Left ventricle myocardium inferior (tissue), 1 donor: ENCODE results near the gene RGP1. TPM values are rescaled to one million over a fixed set of nuclear protein-coding genes. Genes with fewer than 3 reads are reported as not detected.

ENCODE experiments used
- DNase-seq: peaks from one replicate; pipeline ENCODE4 v3.0.0-alpha.2; 2020
- H3K27ac ChIP-seq: fragments of 200-600 bp; replicated peaks from 2 replicates; pipeline ENCODE4 v1.8.0; 2021
- H3K27me3 ChIP-seq: fragments of 200-600 bp; 2 replicates; pipeline ENCODE4 v1.8.0; 2021; ENCODE audit warnings: low read depth
- H3K36me3 ChIP-seq: fragments of 200-600 bp; 2 replicates; pipeline ENCODE4 v1.8.0; 2021
- H3K4me1 ChIP-seq: fragments of 200-600 bp; 2 replicates; pipeline ENCODE4 v1.8.0; 2021
- H3K4me3 ChIP-seq: fragments of 200-600 bp; 2 replicates; pipeline ENCODE4 v1.8.0; 2021; ENCODE audit warnings: mild to moderate bottlenecking, moderate library complexity
- H3K9me3 ChIP-seq: fragments of 200-600 bp; replicated peaks from 2 replicates; pipeline ENCODE4 v1.8.0; 2021
- CTCF ChIP-seq: fragments of 200-600 bp; IDR thresholded peaks from 2 replicates; pipeline ENCODE4 v1.8.0; 2021; ENCODE audit warnings: antibody characterized with exemption, mild to moderate bottlenecking, borderline replicate concordance
- intact Hi-C: fragments of 100-400 bp; cut with micrococcal nuclease; formaldehyde crosslinking; loops from one replicate; pipeline ENCODE4 v1.11.0; 2022
- total RNA-seq: library from RNA; stranded (reverse); fragmentation: NEBNext Ultra II Directional; extraction: Animal tissue kit (Norgen Biotek cat#: 25700); gene quantifications from one replicate; pipeline ENCODE4 v1.2.1, GENCODE V29; 2021
- donor health status: DM: no; HTN: yes; CAD: no; lungs with severe emphysema.

RGP1 gene
- total RNA-seq, 1 donor from 2014 or later = 30.2 TPM

- Histone ChIP-seq H3K36me3 (peaks cover 99% of the 10 kb centered on the region), H3K27ac (peak overlapping the region; percentile 67), H3K4me1 (peaks cover 34% of the 10 kb centered on the region), H3K9me3 (no peaks in the 10 kb centered on the region), H3K4me3 (no peak overlapping the region), H3K27me3 (no peaks in the 10 kb centered on the region)
- TF ChIP-seq CTCF = no peak
- no peak for DNase-seq
- intact Hi-C loops = no loop called here
Observed at GRCh38 chr9:35705372-35705771, 43.7 kb upstream of the RGP1 start.

DNA sequence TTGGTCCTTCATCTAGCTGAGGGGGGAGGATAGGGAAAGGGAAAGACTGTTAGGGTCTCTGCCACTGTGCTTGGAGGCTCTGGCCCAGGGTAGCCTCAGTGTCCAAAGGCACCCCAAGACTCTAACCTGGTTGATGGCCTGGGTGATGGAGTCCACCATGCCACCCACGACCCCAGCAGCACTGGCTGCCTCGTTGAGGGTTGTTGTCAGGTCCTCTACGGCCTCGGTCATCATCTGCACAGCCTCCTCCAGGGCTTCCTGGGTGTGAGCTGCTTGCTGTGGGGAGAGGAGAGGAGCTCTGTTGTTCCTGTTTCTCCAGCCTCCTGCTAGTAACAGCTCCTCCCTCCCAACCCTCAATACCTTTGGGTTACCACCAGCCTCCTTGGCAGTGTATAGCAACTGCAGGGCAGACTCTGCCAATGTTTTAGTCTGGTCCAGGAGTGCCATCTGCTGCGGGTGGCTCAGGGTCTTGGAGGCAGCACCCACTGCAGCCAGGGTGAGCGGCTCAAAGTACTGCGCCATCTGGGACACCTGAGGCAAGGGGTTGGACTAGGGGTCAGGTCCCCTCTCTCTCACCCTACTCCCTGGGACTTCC is 43.2 kb upstream of the RGP1 start:
- Histone ChIP-seq H3K9me3 (no peaks in the 10 kb centered on the region), H3K4me1 (peaks cover 32% of the 10 kb centered on the region), H3K4me3 (no peak overlapping the region), H3K36me3 (peaks cover 99% of the 10 kb centered on the region), H3K27me3 (no peaks in the 10 kb centered on the region), H3K27ac (peak overlapping the region; percentile 67)
- intact Hi-C loops = no loop called here
- DNase-seq = no peak
- no peak for TF ChIP-seq CTCF

- H3K9me3 ChIP-seq = no peaks in the 10 kb centered on the region
- no peaks in the 10 kb centered on the region for H3K27me3 ChIP-seq
- H3K4me1 ChIP-seq = peaks cover 32% of the 10 kb centered on the region
- peaks cover 99% of the 10 kb centered on the region for H3K36me3 ChIP-seq
- DNase-seq = no peak
- no peak overlapping the region for H3K27ac ChIP-seq
- TF ChIP-seq CTCF = no peak
- intact Hi-C loops = no loop called here
- no peak overlapping the region for H3K4me3 ChIP-seq
Observed at GRCh38 chr9:35706951-35707350, 42.1 kb upstream of the RGP1 start.

GRCh38 chr9:35708146-35708545 is 40.9 kb upstream of the RGP1 start:
- H3K27ac ChIP-seq = no peak overlapping the region
- H3K4me1 ChIP-seq = peaks cover 31% of the 10 kb centered on the region
- no peak for DNase-seq
- no peak for TF ChIP-seq CTCF
- H3K9me3 ChIP-seq = no peaks in the 10 kb centered on the region
- H3K4me3 ChIP-seq = no peak overlapping the region
- H3K27me3 ChIP-seq = no peaks in the 10 kb centered on the region
- intact Hi-C loops = no loop called here
- peaks cover 99% of the 10 kb centered on the region for H3K36me3 ChIP-seq

GRCh38 chr9:35710818-35711500 is 38.1 kb upstream of the RGP1 start:
- Histone ChIP-seq H3K27me3 (no peaks in the 10 kb centered on the region), H3K4me1 (peaks cover 14% of the 10 kb centered on the region), H3K36me3 (peaks cover 99% of the 10 kb centered on the region), H3K27ac (peak overlapping the region; percentile 43), H3K4me3 (no peak overlapping the region), H3K9me3 (no peaks in the 10 kb centered on the region)
- intact Hi-C loops = no loop called here
- no peak for TF ChIP-seq CTCF
- DNase-seq = no peak
